GM23248 (cell line): Measurements from ENCODE around the gene IRF1. TPM values are rescaled to one million over a fixed set of nuclear protein-coding genes. Genes with fewer than 3 reads are reported as not detected.

Experiments used
- DNase-seq: peaks from one replicate; pipeline ENCODE4 v3.0.0-alpha.2; 2015
- H2AFZ ChIP-seq: fragments of 200-600 bp; sonication (generic); 2 replicates; pipeline ENCODE4 v1.6.1; 2016; ENCODE audit warnings: antibody characterized with exemption
- H3F3A ChIP-seq: fragments of 200-600 bp; sonication (generic); 2 replicates; pipeline ENCODE4 v1.6.1; 2016; ENCODE audit warnings: mild to moderate bottlenecking, antibody characterized with exemption, mixed run types; ENCODE audit not compliant: insufficient read depth
- H3K27ac ChIP-seq: fragments of 200-600 bp; sonication (generic); 2 replicates; pipeline ENCODE4 v1.5.1; 2016; ENCODE audit warnings: mild to moderate bottlenecking
- H3K27me3 ChIP-seq: fragments of 200-600 bp; sonication (generic); replicated peaks from 2 replicates; pipeline ENCODE4 v1.6.1; 2016; ENCODE audit warnings: mild to moderate bottlenecking; ENCODE audit not compliant: insufficient read depth
- H3K36me3 ChIP-seq: fragments of 200-600 bp; sonication (generic); 2 replicates; pipeline ENCODE4 v1.6.1; 2016; ENCODE audit warnings: low read depth, mild to moderate bottlenecking
- H3K4me1 ChIP-seq: fragments of 200-600 bp; sonication (generic); 2 replicates; pipeline ENCODE4 v1.6.1; 2016; ENCODE audit warnings: mild to moderate bottlenecking; ENCODE audit not compliant: insufficient read depth
- H3K4me2 ChIP-seq: fragments of 200-600 bp; sonication (generic); one replicate; pipeline ENCODE4 v1.6.1; 2016; ENCODE audit warnings: mild to moderate bottlenecking; ENCODE audit not compliant: unreplicated experiment
- H3K4me3 ChIP-seq: fragments of 200-600 bp; sonication (generic); 2 replicates; pipeline ENCODE4 v1.5.1; 2016; ENCODE audit warnings: mild to moderate bottlenecking
- H3K79me2 ChIP-seq: fragments of 200-600 bp; sonication (generic); 2 replicates; pipeline ENCODE4 v1.6.1; 2016; ENCODE audit warnings: mild to moderate bottlenecking; ENCODE audit not compliant: insufficient read depth
- H3K9ac ChIP-seq: fragments of 200-600 bp; sonication (generic); 2 replicates; pipeline ENCODE4 v1.6.1; 2016; ENCODE audit warnings: mild to moderate bottlenecking
- H3K9me2 ChIP-seq: fragments of 200-600 bp; sonication (generic); 2 replicates; pipeline ENCODE4 v1.6.1; 2016; ENCODE audit warnings: mixed run types, mild to moderate bottlenecking, moderate library complexity; ENCODE audit not compliant: insufficient read depth
- H3K9me3 ChIP-seq: fragments of 200-600 bp; sonication (generic); one replicate; pipeline ENCODE4 v1.6.1; 2017; ENCODE audit warnings: low read depth
- H4K20me1 ChIP-seq: fragments of 200-600 bp; sonication (generic); 2 replicates; pipeline ENCODE4 v1.6.0; 2016; ENCODE audit not compliant: insufficient read depth
- EZH2 ChIP-seq: fragments of 200-600 bp; sonication (generic); IDR thresholded peaks from 2 replicates; pipeline ENCODE4 v1.6.1; 2018; ENCODE audit warnings: antibody characterized with exemption, mild to moderate bottlenecking; ENCODE audit not compliant: insufficient read depth, poor library complexity, severe bottlenecking
- EZH2phosphoT487 ChIP-seq: fragments of 200-600 bp; sonication (generic); IDR thresholded peaks from 2 replicates; pipeline ENCODE4 v1.6.1; 2018; ENCODE audit warnings: antibody characterized with exemption, moderate library complexity, mild to moderate bottlenecking, low read depth; ENCODE audit not compliant: insufficient read depth
- WGBS, 2 experiments: methylation state at CpG; one replicate each; pipeline ENCODE4 v1.1.6; 2015 to 2017; ENCODE audit warnings: low lambda C conversion rate in 2 of 2, low coverage in 1 of 2; ENCODE audit errors: missing lambda C conversion rate in 2 of 2; 5-methylcytosine and 5-hydroxymethylcytosine counted together
- in situ Hi-C: fragments of 300-500 bp; cut with MboI; formaldehyde crosslinking; loops from 2 replicates; pipeline ENCODE4 v1.15.0; 2020
- polyA plus RNA-seq: library from polyadenylated mRNA; unstranded; fragments of >200 nt; fragmentation: Nextera tagmentation; extraction: Ambion mirVana; gene quantifications from 2 replicates; pipeline ENCODE4 v1.2.1, GENCODE V29; 2016
- total RNA-seq: library from RNA; depleted of rRNA; stranded (reverse); fragments of >200 nt; shearing (Covaris generic); gene quantifications from 2 replicates; pipeline ENCODE4 v1.2.3, GENCODE V29; 2014

Gene IRF1
- total and polyA plus RNA-seq, 2 experiments from 2014 or later, result 6.2 to 22.2 TPM

- Histone ChIP-seq H3K4me2 (peak overlapping the region; percentile 25), H3K4me1 (peaks cover 46% of the 10 kb centered on the region), H3K27me3 (no peaks in the 10 kb centered on the region), H2AFZ (no peak overlapping the region), H3K9me2 (no peaks in the 10 kb centered on the region), H3K79me2 (no peaks in the 10 kb centered on the region), H3K9ac (peak overlapping the region; percentile 79), H3K27ac (peak overlapping the region; percentile 99), H3K4me3 (no peak overlapping the region), H4K20me1 (no peaks in the 10 kb centered on the region), H3F3A (peaks cover 39% of the 10 kb centered on the region), H3K9me3 (no peaks in the 10 kb centered on the region), H3K36me3 (no peaks in the 10 kb centered on the region)
- in situ Hi-C loops, result no loop called here
- WGBS, 2 experiments, result 86 to 90% methylated on average over 6 of the region's 6 CpGs
- no peak for DNase-seq
- TF ChIP-seq EZH2 (no peak), EZH2phosphoT487 (no peak)
Measured at GRCh38 chr5:132456987-132457361, 33.6 kb downstream of the IRF1 start.

GRCh38 chr5:132456296-132456986 is 34.1 kb downstream of the IRF1 start:
- H4K20me1 ChIP-seq, result no peaks in the 10 kb centered on the region
- no peaks in the 10 kb centered on the region for H3K79me2 ChIP-seq
- DNase-seq, result peak; percentile 90
- peak overlapping the region; percentile 99 for H3K27ac ChIP-seq
- TF ChIP-seq EZH2 (no peak), EZH2phosphoT487 (no peak)
- H3K4me3 ChIP-seq, result peak overlapping the region; percentile 13
- in situ Hi-C loops, result no loop called here
- peak overlapping the region; percentile 25 for H3K4me2 ChIP-seq
- H3K9ac ChIP-seq, result peak overlapping the region; percentile 79
- H3F3A ChIP-seq, result peaks cover 39% of the 10 kb centered on the region
- no peaks in the 10 kb centered on the region for H3K9me2 ChIP-seq
- no peaks in the 10 kb centered on the region for H3K27me3 ChIP-seq
- no peaks in the 10 kb centered on the region for H3K9me3 ChIP-seq
- H2AFZ ChIP-seq, result peak overlapping the region; percentile 34
- 36 to 38% methylated on average over 8 of the region's 8 CpGs for WGBS, 2 experiments
- no peaks in the 10 kb centered on the region for H3K36me3 ChIP-seq
- H3K4me1 ChIP-seq, result peaks cover 46% of the 10 kb centered on the region

DNA sequence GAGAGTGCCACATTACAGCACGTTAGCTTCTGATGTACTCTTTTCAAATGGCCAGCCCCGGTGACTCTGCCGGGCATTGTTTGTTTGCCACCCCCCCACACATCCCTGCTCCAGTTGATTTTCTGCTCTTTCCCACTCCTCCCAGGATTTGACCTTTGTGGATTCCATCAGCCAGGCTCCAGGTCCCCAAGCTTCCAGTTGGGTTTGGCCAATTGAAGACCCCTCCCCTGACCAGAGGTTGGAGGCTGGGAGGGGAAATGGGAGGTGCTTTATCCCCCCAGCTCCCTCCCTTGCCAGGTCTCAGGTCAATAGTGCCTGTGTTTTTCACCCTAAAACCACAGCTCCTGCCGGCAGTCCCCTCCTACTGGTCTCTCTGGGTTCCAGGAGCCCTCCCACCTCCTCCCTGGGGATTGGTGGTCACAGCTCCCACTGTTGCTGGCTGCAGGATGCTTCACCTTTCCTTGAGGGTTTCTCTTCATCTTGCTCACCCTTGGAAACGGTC is 34.9 kb downstream of the IRF1 start:
- H3K4me1 ChIP-seq, result peaks cover 46% of the 10 kb centered on the region

DNA sequence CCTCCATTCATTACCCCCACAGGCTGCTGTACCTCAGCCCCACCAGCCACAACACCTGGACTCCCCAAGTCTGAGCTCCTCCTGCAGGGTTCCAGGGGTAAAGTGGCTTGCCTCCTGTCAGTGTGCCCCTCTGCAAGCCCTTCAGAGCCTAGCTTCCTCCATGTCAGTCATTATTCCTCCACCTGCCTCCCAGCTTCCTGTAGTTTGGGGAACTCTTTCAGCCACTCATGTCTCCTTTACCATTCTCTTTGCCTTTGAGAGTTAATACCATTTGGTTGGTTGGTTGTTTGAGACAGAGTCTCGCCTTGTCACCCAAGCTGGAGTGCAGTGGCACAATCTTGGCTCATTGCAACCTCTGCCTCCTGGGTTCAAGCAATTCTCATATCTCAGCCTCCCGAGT is 36.2 kb downstream of the IRF1 start:
- peaks cover 41% of the 10 kb centered on the region for H3K4me1 ChIP-seq
- no peak overlapping the region for H3K27ac ChIP-seq
- no peaks in the 10 kb centered on the region for H3K36me3 ChIP-seq
- no peak overlapping the region for H3K4me2 ChIP-seq
- in situ Hi-C loops, result no loop called here
- H3K9me2 ChIP-seq, result no peaks in the 10 kb centered on the region
- WGBS, 2 experiments, result 96 to 98% methylated on average over 2 of the region's 2 CpGs
- no peak overlapping the region for H2AFZ ChIP-seq
- TF ChIP-seq EZH2phosphoT487 (no peak), EZH2 (no peak)
- H3K79me2 ChIP-seq, result no peaks in the 10 kb centered on the region
- H3F3A ChIP-seq, result peaks cover 34% of the 10 kb centered on the region
- H3K9ac ChIP-seq, result no peak overlapping the region
- no peaks in the 10 kb centered on the region for H3K9me3 ChIP-seq
- no peak for DNase-seq
- H3K27me3 ChIP-seq, result no peaks in the 10 kb centered on the region
- H3K4me3 ChIP-seq, result no peak overlapping the region
- no peaks in the 10 kb centered on the region for H4K20me1 ChIP-seq

More for the DNA sequence above, 34.9 kb downstream of the IRF1 start:
- peak overlapping the region; percentile 99 for H3K27ac ChIP-seq
- H3K27me3 ChIP-seq, result no peaks in the 10 kb centered on the region
- 75 to 76% methylated on average over 5 of the region's 5 CpGs for whole genome bisulfite sequencing, 2 experiments
- no peaks in the 10 kb centered on the region for H3K9me3 ChIP-seq
- peaks cover 39% of the 10 kb centered on the region for H3F3A ChIP-seq
- peak overlapping the region; percentile 25 for H3K4me2 ChIP-seq
- no peak for DNase-seq
- H3K9ac ChIP-seq, result peak overlapping the region; percentile 79
- no peak overlapping the region for H2AFZ ChIP-seq
- no peaks in the 10 kb centered on the region for H3K36me3 ChIP-seq
- no peaks in the 10 kb centered on the region for H4K20me1 ChIP-seq
- no peaks in the 10 kb centered on the region for H3K9me2 ChIP-seq
- in situ Hi-C loops, result no loop called here
- no peak for TF ChIP-seq EZH2
- no peak overlapping the region; the same call in 1 of the 2 replicates for H3K4me3 ChIP-seq
- H3K79me2 ChIP-seq, result no peaks in the 10 kb centered on the region
